HG03064 (cell line): ENCODE measurements around the gene CUL9.

Source experiments
- ATAC-seq: cut with Tn5 transposase; IDR thresholded peaks from one replicate; pipeline ENCODE4 v1.9.1; 2021; ENCODE audit warnings: low read depth; ENCODE audit not compliant: unreplicated experiment

Gene CUL9

DNA sequence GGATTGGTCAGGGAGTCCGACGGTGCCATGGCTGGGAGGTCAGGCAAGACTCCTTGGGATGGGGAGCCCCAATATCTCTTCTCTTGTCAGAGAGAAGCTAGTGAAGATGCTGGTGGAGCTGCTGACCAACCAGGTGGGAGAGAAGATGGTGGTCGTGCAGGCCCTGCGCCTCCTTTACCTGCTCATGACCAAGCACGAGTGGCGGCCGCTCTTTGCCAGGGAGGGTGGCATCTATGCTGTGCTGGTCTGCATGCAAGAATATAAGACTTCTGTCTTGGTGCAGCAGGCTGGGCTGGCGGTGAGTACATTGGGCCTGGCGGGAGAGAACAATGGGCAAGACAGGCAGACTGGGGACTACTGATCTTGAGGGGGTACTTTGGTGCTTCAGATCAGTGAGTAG, 10.9 kb downstream of the CUL9 start:
- no peak for ATAC-seq

DNA sequence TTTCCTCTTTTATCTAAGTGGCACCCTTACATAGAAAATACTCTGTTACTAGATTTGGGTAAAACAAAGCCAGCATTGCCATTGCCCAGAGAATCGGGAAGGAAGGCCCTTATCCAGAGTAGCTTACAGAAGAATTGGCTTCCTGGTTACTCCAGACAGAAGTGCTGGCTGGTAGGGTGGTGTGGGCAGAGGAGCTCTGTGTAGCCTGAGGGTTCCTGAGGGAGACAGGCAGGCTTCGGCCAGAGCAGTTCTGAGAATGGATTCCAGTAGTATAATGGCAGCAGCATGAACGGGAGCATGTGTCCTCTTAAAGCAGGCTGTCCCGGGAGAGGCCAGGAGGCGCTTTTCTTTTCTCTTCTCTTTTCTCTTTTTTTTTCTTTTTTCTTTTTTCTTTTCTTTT, 11.9 kb downstream of the CUL9 start:
- no peak for ATAC-seq

DNA sequence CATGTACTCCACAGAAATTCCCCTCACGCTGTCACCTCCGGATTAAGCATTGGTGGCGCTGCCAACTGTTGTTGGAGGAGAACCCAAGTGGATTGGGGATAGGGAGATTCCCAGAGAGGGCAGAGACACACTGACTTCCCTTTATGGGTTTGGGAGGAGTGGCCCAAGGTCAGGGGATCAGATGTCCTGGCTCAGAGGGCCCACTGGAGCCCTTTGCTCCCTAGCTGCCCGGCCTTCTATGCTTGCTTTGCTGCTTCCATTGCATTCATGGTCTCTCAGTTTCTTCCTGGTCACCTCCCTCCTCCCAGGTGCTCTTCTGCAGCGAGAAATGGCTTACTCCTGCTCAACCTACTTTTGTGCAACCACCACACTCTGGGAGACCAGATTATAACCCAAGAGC, 14.3 kb downstream of the CUL9 start:
- no peak for ATAC-seq

DNA sequence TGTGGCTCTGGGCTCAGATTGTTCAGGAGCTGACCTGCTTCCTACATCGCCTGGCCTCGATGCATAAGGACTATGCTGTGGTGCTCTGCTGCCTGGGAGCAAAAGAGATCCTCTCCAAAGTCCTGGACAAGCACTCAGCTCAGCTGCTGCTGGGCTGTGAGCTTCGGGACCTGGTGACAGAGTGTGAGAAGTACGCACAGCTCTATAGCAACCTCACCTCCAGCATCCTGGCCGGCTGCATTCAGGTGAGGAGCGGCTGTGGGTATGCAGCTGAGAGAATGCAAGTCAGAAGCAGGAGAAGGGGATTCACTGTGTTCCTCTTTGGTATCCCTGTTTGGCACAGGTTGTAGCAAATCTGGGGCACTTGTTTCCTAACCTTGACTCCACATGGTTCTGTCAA, 17.9 kb downstream of the CUL9 start:
- no peak for ATAC-seq

DNA sequence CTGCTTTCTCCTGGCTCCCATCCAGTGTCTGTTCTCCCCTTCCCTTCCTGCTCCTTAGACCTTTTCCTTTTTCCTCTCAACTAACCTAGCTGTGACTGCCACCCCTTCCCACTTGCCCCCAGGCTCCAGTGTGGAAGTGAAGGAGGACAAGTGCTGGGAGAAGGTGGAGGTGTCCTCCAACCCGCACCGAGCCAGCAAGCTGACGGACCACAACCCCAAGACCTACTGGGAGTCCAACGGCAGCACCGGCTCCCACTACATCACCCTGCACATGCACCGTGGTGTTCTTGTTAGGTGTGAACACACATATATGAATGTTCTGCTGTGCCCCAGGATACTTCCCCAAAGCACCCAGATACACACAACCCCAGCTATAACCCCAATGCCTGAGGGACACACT, 18.5 kb downstream of the CUL9 start:
- no peak for ATAC-seq

DNA sequence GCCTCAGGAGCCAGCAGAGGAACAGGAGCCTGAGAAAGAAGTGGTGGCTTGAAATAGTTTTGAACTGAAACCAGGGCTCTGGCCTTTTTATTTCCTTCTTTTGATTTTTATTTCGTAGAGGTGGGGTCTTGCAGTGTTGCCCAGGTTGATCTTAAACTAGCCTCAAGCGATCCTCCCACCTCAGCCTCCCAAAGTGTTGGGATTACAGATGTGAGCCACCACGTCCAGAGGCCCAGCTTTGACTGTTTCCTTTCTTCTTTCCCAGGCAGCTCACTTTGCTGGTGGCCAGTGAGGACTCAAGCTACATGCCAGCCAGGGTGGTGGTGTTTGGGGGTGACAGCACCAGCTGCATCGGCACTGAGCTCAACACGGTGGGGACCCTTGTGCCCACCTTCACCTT, 20.5 kb downstream of the CUL9 start:
- ATAC-seq: no peak

DNA sequence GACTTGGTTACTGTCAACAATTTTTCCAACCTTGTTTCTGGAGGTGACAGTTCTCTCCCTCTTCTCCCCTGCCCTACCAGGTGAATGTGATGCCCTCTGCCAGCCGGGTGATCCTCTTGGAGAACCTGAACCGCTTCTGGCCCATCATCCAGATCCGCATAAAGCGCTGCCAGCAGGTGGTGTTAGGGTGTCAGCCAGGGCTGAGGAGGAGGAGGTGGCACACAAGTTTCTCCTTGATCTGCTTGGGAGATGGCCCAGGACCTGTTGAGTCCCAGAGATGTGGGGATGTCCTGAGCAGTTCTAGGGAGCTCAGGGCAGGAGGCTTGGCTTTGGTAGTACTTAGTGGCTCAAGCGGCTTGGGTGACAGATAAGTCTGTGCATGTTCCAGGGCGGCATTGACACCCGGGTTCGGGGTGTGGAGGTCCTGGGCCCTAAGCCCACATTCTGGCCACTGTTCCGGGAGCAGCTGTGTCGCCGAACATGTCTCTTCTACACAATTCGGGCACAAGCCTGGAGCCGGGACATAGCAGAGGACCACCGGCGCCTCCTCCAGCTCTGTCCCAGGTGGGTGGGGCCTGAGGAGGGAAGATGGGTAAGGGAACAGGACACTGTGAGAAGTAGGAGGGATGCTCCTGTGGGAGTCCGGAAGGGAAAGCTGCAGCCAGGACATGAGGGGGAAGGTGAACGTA, 21.2 kb downstream of the CUL9 start:
- ATAC-seq: no peak

DNA sequence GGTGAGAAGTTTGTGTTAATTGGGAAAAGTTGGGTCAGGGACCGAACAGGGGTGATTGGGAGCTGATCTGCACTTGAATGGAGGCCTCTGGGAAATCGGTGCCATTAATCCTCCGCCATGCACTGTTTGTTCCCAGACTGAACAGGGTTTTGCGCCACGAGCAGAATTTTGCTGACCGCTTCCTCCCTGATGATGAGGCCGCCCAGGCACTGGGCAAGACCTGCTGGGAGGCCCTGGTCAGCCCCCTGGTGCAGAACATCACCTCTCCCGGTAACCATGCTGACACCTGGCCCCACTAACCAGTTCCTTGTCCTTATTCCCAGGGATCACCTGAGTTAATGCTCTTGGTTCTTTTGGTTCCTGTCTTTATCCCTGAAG, 21.7 kb downstream of the CUL9 start:
- no peak for ATAC-seq

DNA sequence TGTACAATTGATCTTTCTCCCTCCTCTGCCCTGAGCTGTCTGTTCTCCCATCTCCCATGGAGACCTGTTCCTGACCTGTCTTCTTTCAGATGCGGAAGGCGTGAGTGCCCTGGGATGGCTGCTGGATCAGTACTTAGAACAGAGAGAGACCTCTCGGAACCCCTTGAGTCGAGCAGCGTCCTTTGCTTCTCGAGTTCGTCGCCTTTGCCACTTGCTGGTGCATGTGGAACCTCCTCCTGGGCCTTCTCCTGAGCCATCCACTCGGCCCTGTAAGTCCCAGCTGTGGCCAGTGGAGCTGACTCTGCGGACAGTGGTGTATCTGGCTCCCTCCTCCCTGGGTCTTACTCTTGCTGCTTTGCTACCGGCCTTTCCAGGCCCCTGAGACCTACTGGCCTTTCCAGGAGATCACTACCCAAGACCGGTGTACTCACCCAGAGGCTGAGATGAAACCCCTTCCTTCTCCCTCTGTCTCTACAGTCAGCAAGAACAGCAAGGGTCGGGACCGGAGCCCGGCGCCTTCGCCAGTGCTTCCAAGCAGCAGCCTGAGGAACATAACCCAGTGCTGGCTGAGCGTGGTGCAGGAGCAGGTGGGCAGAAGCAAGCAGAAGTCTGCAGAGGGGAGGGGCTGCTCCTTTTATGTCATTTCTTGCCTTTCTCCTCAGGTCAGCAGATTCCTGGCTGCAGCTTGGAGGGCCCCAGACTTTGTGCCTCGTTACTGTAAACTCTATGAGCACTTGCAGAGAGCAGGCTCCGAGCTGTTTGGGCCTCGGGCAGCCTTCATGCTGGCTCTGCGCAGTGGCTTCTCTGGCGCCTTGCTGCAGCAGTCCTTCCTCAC, 22.5 kb downstream of the CUL9 start:
- ATAC-seq: no peak

DNA sequence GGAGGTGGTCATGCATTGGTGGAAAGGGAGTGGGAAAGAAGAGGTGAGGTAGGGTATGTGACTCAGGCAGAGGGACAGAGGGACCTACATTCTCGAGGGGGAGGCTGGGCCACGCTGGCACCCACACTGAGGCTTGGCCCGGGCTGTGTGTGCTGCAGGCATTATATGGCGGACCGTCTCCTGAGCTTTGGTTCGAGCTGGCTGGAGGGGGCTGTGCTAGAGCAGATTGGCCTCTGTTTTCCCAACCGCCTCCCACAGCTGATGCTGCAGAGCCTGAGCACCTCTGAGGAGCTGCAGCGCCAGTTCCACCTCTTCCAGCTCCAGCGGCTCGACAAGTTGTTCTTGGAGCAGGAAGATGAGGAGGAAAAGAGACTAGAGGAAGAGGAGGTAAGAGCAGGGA, 23.9 kb downstream of the CUL9 start:
- no peak for ATAC-seq

DNA sequence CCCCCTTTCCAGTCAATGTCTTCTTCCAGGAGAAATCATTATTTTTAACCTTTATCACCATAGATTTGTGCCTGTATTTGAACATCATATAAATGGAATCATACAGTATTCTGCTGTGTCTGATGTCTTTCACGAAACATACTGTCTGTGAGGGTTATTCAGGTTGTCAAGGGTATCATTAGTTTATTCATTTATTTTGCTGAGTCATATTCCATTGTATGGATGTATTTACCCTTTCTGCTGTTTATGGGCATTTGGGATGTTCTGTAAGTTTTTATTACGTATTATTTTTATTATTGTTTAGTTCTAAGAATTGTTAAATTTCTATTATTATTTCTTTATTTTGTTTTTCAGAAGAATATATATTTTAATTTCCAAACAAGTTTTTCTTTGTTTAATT, 25.3 kb downstream of the CUL9 start:
- ATAC-seq: no peak

DNA sequence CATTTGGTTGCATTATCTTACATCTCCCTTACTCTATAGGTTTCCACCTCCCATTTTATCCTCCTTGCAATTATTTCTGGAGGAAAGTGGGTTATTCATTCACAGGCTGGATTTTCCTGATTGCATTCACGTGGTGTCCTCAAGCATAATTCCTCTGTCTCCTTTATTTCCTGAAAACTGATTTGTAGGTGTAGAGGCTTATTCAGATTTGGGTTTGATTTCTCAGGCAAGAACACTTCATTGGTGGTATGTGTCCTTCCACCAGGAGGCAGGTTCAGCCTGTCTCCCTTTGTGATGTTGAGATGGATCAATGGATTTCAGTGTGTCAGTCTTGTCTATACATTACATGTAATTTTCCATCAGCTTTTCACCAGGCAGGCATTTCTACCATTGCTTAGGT, 30.0 kb downstream of the CUL9 start:
- ATAC-seq: no peak

DNA sequence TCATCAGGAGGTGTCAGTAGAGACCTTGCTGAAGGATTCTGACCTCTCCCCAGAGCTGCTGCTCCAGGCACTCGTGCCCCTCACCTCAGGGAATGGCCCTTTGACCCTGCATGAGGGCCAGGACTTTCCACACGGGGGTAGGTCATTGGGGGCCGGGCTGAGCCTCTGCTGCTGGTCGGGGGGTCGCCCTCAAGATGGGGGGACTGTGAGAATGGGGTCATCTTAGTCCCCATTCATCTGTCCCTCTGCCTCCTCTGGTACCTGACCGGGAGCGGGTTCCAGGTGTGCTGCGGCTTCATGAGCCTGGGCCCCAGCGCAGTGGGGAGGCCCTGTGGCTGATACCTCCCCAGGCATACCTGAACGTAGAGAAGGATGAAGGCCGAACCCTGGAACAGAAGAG, 31.4 kb downstream of the CUL9 start:
- no peak for ATAC-seq

DNA sequence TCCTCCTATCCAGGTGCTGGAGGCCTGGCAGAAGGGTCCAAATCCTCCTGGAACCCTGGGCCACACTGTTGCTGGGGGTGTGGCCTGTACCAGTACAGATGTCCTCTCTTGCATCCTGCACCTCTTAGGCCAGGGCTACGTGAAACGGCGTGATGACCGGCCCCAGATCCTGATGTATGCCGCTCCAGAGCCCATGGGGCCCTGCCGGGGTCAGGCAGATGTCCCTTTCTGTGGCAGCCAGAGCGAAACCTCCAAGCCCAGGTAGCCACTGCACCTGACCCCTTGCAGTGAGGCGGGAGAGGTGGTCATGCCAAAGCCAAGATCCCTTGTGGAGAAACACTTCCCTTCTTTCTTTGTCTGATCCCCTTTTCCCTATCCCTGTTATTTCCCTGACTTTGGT, 33.1 kb downstream of the CUL9 start:
- no peak for ATAC-seq

DNA sequence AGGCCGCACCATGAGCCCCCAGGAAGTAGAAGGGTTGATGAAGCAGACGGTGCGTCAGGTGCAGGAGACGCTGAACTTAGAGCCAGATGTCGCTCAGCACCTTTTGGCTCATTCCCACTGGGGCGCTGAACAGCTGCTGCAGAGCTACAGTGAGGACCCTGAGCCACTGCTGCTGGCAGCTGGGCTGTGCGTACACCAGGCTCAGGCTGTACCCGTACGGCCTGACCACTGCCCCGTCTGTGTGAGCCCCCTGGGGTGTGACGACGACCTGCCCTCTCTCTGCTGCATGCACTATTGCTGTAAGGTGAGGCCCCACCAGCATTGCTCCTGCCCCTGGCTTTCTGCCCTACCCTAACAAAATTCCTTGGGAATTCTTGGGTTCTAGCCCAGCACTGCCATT, 34.2 kb downstream of the CUL9 start:
- ATAC-seq: no peak

DNA sequence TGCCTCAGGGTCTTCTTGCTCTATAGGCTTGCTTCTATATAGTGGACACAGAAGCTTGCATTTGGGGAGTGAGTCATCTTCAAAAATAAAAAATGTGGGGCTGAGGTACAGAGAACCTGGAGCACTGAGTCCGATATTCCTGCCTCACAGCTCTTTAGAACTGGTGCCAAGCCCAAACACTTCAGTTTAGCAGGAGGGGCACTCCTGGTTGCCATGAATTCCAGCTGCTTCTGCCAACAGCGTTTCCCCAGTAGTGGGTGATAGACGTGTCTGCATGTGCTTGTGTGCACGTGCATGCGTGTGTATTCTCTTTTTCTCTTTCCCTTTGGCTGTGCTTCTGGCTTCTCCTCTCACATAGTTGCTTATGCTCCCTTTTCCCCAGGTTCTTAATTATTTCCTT, 35.4 kb downstream of the CUL9 start:
- ATAC-seq: no peak

DNA sequence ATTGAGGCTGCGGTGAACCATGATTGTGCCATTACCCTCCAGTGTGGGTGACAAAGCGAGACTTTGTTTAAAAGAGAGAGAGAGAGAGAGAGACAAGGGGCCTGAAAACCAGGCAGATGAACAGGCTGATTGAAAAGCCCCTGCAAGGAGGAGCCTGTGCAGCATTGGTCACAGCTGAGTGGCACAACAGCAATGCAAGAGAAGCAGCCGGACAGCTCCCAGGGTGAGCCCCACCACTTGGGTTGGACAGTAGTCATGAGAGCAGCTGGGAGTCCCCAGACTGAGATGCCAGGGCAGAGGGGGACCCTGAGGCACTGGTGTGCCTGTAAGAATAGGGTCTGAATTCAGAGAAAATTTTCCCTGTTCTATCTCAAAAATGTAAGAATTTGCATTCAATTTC, 37.1 kb downstream of the CUL9 start:
- no peak for ATAC-seq

DNA sequence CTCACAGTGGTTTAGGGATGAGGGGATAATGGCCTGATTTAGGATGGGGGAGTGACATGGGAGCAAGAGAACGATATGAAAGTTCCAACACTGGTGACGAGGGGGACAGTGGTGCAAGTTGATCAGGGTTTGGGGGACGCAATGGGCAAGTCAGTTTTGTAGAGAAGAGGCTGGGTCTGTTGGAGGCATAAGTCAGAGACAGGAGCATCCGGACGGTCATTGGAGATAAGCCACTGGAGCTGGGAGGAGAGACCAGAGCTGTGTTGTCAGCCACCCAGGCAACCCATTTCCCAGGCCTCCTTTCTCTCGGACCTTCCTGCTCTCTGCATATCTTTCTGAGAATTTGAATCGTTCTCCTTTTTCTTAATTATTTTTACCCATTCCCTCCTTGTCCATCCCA, 37.8 kb downstream of the CUL9 start:
- no peak for ATAC-seq

DNA sequence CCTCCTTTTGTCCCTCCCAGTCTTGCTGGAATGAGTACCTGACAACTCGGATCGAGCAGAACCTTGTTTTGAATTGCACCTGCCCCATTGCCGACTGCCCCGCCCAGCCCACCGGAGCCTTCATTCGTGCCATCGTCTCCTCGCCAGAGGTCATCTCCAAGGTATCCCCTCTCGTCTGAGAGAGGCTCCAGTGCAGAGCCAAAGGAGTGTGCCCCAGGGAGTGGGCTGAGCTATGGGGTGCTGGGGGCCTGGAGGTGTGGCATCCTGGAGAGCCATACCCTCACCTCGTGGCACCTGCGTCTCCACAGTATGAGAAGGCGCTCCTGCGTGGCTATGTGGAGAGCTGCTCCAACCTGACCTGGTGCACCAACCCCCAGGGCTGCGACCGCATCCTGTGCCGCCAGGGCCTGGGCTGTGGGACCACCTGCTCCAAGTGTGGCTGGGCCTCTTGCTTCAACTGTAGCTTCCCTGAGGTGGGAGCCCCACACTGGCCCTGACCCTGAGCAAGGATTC, 38.5 kb downstream of the CUL9 start:
- no peak for ATAC-seq

DNA sequence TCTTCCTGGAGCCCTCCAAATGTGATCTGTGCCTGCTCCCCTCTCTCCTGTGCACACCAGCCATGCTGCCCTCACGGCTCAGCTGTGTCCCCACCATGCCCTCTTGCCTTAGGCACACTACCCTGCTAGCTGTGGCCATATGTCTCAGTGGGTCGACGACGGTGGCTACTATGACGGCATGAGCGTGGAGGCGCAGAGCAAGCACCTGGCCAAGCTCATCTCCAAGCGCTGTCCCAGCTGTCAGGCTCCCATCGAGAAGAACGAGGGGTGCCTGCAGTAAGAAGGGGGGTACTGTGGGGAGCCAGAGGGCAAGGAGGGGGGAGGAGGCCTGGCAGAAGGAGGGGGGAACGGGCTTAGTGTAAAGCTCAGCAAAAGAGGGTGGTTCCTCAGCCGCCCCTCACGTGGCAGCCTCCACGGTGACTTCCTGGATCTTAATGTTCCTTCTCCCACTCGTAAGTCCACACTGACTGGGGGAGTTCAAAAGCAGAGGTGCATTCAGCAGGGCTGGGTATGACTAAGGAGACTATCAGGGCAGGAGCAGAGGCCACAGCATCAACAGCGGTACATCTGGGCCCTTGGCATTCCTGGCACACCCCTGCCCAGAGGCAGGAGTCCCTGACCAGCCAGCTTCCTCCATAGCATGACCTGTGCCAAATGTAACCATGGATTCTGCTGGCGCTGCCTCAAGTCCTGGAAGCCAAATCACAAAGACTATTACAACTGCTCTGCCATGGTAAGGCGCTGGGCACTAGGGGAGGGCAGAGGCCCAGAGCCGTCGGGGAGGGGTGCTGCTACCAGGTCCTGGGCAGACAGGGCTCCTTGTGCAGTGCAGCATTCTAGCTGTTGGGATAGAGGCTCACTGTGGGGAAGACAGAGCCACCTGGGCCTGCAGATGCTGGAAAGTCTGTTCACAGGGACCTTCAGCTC, 39.3 kb downstream of the CUL9 start:
- ATAC-seq: no peak

DNA sequence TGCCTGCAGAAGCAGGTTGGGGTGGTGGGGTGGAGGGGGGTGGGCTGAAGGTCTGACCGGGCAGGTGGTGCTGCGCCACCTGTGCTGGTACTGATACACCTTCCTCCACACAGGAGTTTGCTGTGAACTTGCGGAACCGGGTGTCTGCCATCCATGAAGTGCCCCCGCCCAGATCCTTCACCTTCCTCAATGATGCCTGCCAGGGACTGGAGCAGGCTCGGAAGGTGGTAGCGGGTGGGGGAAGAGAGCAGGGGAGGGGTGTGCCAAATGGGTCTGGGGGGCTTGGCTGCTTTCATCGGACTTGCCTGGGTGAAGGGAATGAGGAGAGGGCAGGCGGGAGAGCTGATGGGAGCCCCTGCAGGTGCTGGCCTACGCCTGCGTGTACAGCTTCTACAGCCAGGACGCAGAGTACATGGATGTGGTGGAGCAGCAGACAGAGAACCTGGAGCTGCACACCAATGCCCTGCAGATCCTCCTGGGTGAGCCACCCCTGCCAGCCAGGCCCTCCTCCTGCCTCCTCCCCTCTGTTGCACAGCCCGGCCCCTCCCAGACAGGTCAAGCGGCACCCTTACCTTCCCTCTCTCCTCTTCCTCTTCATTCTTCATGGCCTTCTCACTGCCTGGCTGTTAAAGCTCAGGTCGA, 40.5 kb downstream of the CUL9 start:
- no peak for ATAC-seq
